Ascending aorta (tissue), 2 donors: ENCODE measurements around the gene DEGS1. TPM values are rescaled to one million over a fixed set of nuclear protein-coding genes. Genes with fewer than 3 reads are reported as not detected.

Experiments
- DNase-seq, 2 donors: peaks; one replicate each; pipeline ENCODE4 v3.0.0-alpha.2; 2019; ENCODE audit warnings: low spot score in 2 of 2
- H3K27ac ChIP-seq, 2 donors: fragments of 200-600 bp; sonication (generic); one replicate each; pipeline ENCODE4 v1.5.1; 2016 to 2017; ENCODE audit warnings: mild to moderate bottlenecking in 1 of 2
- H3K27me3 ChIP-seq: fragments of 200-600 bp; sonication (generic); one replicate; pipeline ENCODE4 v1.5.1; 2017
- H3K36me3 ChIP-seq, 2 donors: fragments of 200-600 bp; sonication (generic); one replicate each; pipeline ENCODE4 v1.5.1; 2016
- H3K4me1 ChIP-seq, 2 donors: fragments of 200-600 bp; sonication (generic); one replicate each; pipeline ENCODE4 v1.5.1; 2016 to 2017; ENCODE audit warnings: mild to moderate bottlenecking in 1 of 2
- H3K4me3 ChIP-seq, 2 donors: fragments of 200-600 bp; sonication (generic); one replicate each; pipeline ENCODE4 v1.5.1; 2016 to 2017; ENCODE audit warnings: mild to moderate bottlenecking in 1 of 2
- H3K9me3 ChIP-seq, 2 donors: fragments of 200-600 bp; sonication (generic); one replicate each; pipeline ENCODE4 v1.5.1; 2016
- CTCF ChIP-seq, 3 experiments: fragments of 200-600 bp in 2 of 3; fragments of 450-650 bp in 1 of 3; sonication (generic) in 2 of 3; IDR thresholded peaks; one replicate each; pipeline ENCODE4 v1.5.1; 2016 to 2019; ENCODE audit warnings: antibody characterized with exemption in 3 of 3, mild to moderate bottlenecking in 1 of 3, moderate library complexity in 1 of 3
- intact Hi-C: fragments of 100-400 bp; cut with DNase I; formaldehyde crosslinking; loops from one replicate; pipeline ENCODE4 v1.15.1; 2023
- total RNA-seq: library from RNA; depleted of rRNA; stranded (reverse); fragments of >200 nt; gene quantifications from one replicate; pipeline ENCODE4 v1.1.0, GENCODE V29; 2016

Gene DEGS1
- total RNA-seq, 1 donor from 2014 or later: 68.1 TPM

GRCh38 chr1:224217655-224218623 is 34.9 kb downstream of the DEGS1 start:
- no peak overlapping the region for H3K27ac ChIP-seq
- intact Hi-C loops: no loop called here

GRCh38 chr1:224219011-224219611 is 36.1 kb downstream of the DEGS1 start:
- TF ChIP-seq CTCF (IDR thresholded peaks at IDR 0.05): no peak
- no peak overlapping the region for H3K4me3 ChIP-seq
- no peak overlapping the region for H3K27ac ChIP-seq
- no peaks in the 10 kb centered on the region for H3K4me1 ChIP-seq
- intact Hi-C loops: no loop called here
- H3K9me3 ChIP-seq: no peaks in the 10 kb centered on the region
- H3K27me3 ChIP-seq: no peaks in the 10 kb centered on the region
- H3K36me3 ChIP-seq: no peaks in the 10 kb centered on the region
- no peak for DNase-seq

More at GRCh38 chr1:224217655-224218623, 34.9 kb downstream of the DEGS1 start:
- H3K36me3 ChIP-seq: no peaks in the 10 kb centered on the region
- DNase-seq: no peak
- H3K27me3 ChIP-seq: no peaks in the 10 kb centered on the region
- no peaks in the 10 kb centered on the region for H3K4me1 ChIP-seq
- no peaks in the 10 kb centered on the region for H3K9me3 ChIP-seq
- no peak for TF ChIP-seq CTCF (IDR thresholded peaks at IDR 0.05)
- H3K4me3 ChIP-seq: no peak overlapping the region

- no peaks in the 10 kb centered on the region for H3K4me1 ChIP-seq
- TF ChIP-seq CTCF (IDR thresholded peaks at IDR 0.05): no peak
- DNase-seq: no peak
- no peaks in the 10 kb centered on the region for H3K27me3 ChIP-seq
- H3K36me3 ChIP-seq: no peaks in the 10 kb centered on the region
- intact Hi-C loops: no loop called here
- H3K27ac ChIP-seq: no peak overlapping the region
- H3K4me3 ChIP-seq: no peak overlapping the region
- no peaks in the 10 kb centered on the region for H3K9me3 ChIP-seq
Measured at GRCh38 chr1:224219612-224220059, 36.6 kb downstream of the DEGS1 start.

GRCh38 chr1:224223819-224224714 is 41.0 kb downstream of the DEGS1 start:
- Histone ChIP-seq H3K4me1 (no peaks in the 10 kb centered on the region), H3K27ac (no peak overlapping the region), H3K4me3 (no peak overlapping the region), H3K36me3 (peaks cover 15 to 16% of the 10 kb centered on the region in 2 donors), H3K27me3 (no peaks in the 10 kb centered on the region), H3K9me3 (no peaks in the 10 kb centered on the region)
- DNase-seq: no peak
- intact Hi-C loops: no loop called here
- TF ChIP-seq CTCF (IDR thresholded peaks at IDR 0.05): no peak

GRCh38 chr1:224226849-224227502 is 43.9 kb downstream of the DEGS1 start:
- Histone ChIP-seq H3K27ac (no peak overlapping the region), H3K4me3 (no peak overlapping the region), H3K27me3 (no peaks in the 10 kb centered on the region), H3K9me3 (no peaks in the 10 kb centered on the region), H3K36me3 (peaks cover 28 to 44% of the 10 kb centered on the region in 2 donors), H3K4me1 (no peaks in the 10 kb centered on the region)
- no peak for DNase-seq
- intact Hi-C loops: no loop called here
- no peak for TF ChIP-seq CTCF (IDR thresholded peaks at IDR 0.05)
